Umbilical cord (tissue), 2 donors: Measurements from ENCODE around the gene SLFN5. TPM values are rescaled to one million over a fixed set of nuclear protein-coding genes. Genes with fewer than 3 reads are reported as not detected.
"Not testable (repeated sequence)": the region's sequence is repeated elsewhere in the genome, so short reads cannot be mapped to it uniquely, and the experiment has no call there.

Experiments
- DNase-seq: peaks from one replicate; pipeline ENCODE4 v3.0.0-alpha.2; 2015; ENCODE audit warnings: low spot score
- total RNA-seq: library from RNA; depleted of rRNA; stranded (reverse); fragments of >200 nt; gene quantifications from one replicate; pipeline ENCODE4 v1.2.3, GENCODE V29; 2014; ENCODE audit warnings: low replicate concordance; ENCODE audit not compliant: insufficient read depth

SLFN5 gene
- total RNA-seq, 1 donor from 2014 or later, result 19.0 TPM

GRCh38 chr17:35289222-35289621 lies 46.4 kb downstream of the SLFN5 start:
- DNase-seq, result no peak

GRCh38 chr17:35291802-35292201 lies 48.9 kb downstream of the SLFN5 start:
- no peak for DNase-seq

GRCh38 chr17:35293151-35293847 lies 50.4 kb downstream of the SLFN5 start:
- no peak for DNase-seq

- no peak for DNase-seq
Observed at GRCh38 chr17:35294756-35295155, 51.9 kb downstream of the SLFN5 start.

GRCh38 chr17:35295686-35296085 lies 52.8 kb downstream of the SLFN5 start:
- no peak for DNase-seq

- DNase-seq, result no peak
Observed at GRCh38 chr17:35297666-35298065, 54.8 kb downstream of the SLFN5 start.

GRCh38 chr17:35298639-35299038 lies 55.8 kb downstream of the SLFN5 start:
- no peak for DNase-seq

GRCh38 chr17:35299135-35299534 lies 56.3 kb downstream of the SLFN5 start:
- DNase-seq, result peak; percentile 49

- DNase-seq, result not testable (repeated sequence)
Observed at GRCh38 chr17:35309345-35309744, 66.5 kb downstream of the SLFN5 start.

GRCh38 chr17:35312346-35312745 lies 69.5 kb downstream of the SLFN5 start:
- DNase-seq, result no peak

- peak; percentile 68 for DNase-seq
Observed at GRCh38 chr17:35312790-35313711, 70.2 kb downstream of the SLFN5 start.

GRCh38 chr17:35313875-35314409 lies 71.1 kb downstream of the SLFN5 start:
- DNase-seq, result no peak

- no peak for DNase-seq
Observed at GRCh38 chr17:35314415-35315216, 71.7 kb downstream of the SLFN5 start.

GRCh38 chr17:35315283-35315682 lies 72.4 kb downstream of the SLFN5 start:
- peak; percentile 40 for DNase-seq

- DNase-seq, result no peak
Observed at GRCh38 chr17:35315971-35316370, 73.1 kb downstream of the SLFN5 start.

- DNase-seq, result no peak
Observed at GRCh38 chr17:35322749-35323148, 79.9 kb downstream of the SLFN5 start.

Other genes starting within 250 kb of the SLFN5 start
- gene RFFL, start 179.4 kb upstream of the SLFN5 start, total RNA-seq, result 6.3 TPM
- 3.4 TPM for gene RAD51D, start 123.2 kb upstream of the SLFN5 start, total RNA-seq
- gene FNDC8, start 121.5 kb upstream of the SLFN5 start, total RNA-seq, result not detected
- gene NLE1, start 100.8 kb upstream of the SLFN5 start, total RNA-seq, result 17.6 TPM
- gene UNC45B, start 95.3 kb upstream of the SLFN5 start, total RNA-seq, result 0.24 TPM
- gene SLC35G3, start 48.7 kb upstream of the SLFN5 start, total RNA-seq, result 0.48 TPM
- gene SLFN11, start 130.5 kb downstream of the SLFN5 start, total RNA-seq, result 11.3 TPM
- gene SLFN12, start 189.4 kb downstream of the SLFN5 start, total RNA-seq, result 31.8 TPM
- gene SLFN13, start 205.7 kb downstream of the SLFN5 start, total RNA-seq, result 1.7 TPM